Pancreas (tissue), 10 donors: ENCODE results near the gene RELCH. TPM values are rescaled to one million over a fixed set of nuclear protein-coding genes. Genes with fewer than 3 reads are reported as not detected.
A peak's percentile ranks its signal among the peaks of the same experiment; 100 is the strongest.

Source experiments
- ATAC-seq, 4 donors: fragments of 200-7000 bp; cut with Tn5 transposase; one replicate each; pipeline versions ENCODE4 v1.8.0 to v1.9.1; 2020; ENCODE audit warnings: mild to moderate bottlenecking in 4 of 4, moderate library complexity in 4 of 4
- DNase-seq, 6 donors: peaks; one replicate each; pipeline ENCODE4 v3.0.0-alpha.2; 2020
- FAIRE-seq: peaks from 2 replicates; lab custom pipeline; 2012; peaks lifted over from hg19 to GRCh38; lab: Jason Lieb, UNC
- H3K27ac ChIP-seq, 4 donors: fragments of 200-600 bp; sonication (generic); 1 replicate in 3 of 4; 2 replicates in 1 of 4; pipeline versions ENCODE4 v1.5.0 to v1.8.0; 2020
- H3K27me3 ChIP-seq, 4 donors: fragments of 200-600 bp; one replicate each; pipeline ENCODE4 v1.8.0; 2021
- H3K36me3 ChIP-seq, 3 donors: fragments of 200-600 bp; sonication (generic) in 1 of 3; one replicate each; pipeline versions ENCODE4 v1.5.0 to v1.8.0; 2020 to 2021
- H3K4me1 ChIP-seq, 3 donors: fragments of 200-600 bp; one replicate each; pipeline ENCODE4 v1.8.0; 2021
- H3K4me3 ChIP-seq, 4 donors: fragments of 200-600 bp; sonication (generic) in 2 of 4; one replicate each; pipeline versions ENCODE4 v1.5.0 to v1.8.0; 2020 to 2021
- H3K9me3 ChIP-seq, 4 donors: fragments of 200-600 bp; one replicate each; pipeline ENCODE4 v1.8.0; 2021
- WGBS, 2 donors: extraction: QIAGEN DNeasy Blood & Tissue Kit; methylation state at CpG; one replicate each; pipeline ENCODE4 v1.1.7; 2013; 5-methylcytosine and 5-hydroxymethylcytosine counted together
- intact Hi-C, 3 donors: fragments of 100-400 bp; cut with DNase I; formaldehyde crosslinking; loops; one replicate each; pipeline versions ENCODE4 v1.11.1 to v1.14.2; 2022
- polyA plus RNA-seq, 2 donors: library from polyadenylated mRNA; stranded (reverse); fragments of 200-250 nt; gene quantifications; one replicate each; pipeline ENCODE4 v1.2.3, GENCODE V29; 2013
- total RNA-seq, 6 donors: library from RNA; stranded (reverse); fragmentation: NEBNext Ultra II Directional in 4 of 6; extraction: Animal tissue kit (Norgen Biotek cat#: 25700) in 4 of 6; gene quantifications; one replicate each; pipeline versions ENCODE4 v1.2.1 to v1.2.4, GENCODE V29; 2021 to 2023
- TF ChIP-seq, protein P1 (sequence below), 4 donors: fragments of 200-600 bp; sonication (generic) in 3 of 4; IDR thresholded peaks; one replicate each; pipeline versions ENCODE4 v1.5.0 to v1.8.0; 2021; ENCODE audit warnings: antibody characterized with exemption in 4 of 4
- donor health status: healthy with polysubstance abuse.
- donor health status: DM: no; HTN: no; CAD: no; lungs with moderate emphysema.
- donor health status: DM: no; HTN: no; CAD: no.
- donor health status: control.
- donor health status: control.
- donor health status: Bipolar disorder and iron deficiency.
- donor health status: DM: yes; HTN: yes; CAD: no.
- donor health status: DM: no; HTN: no; CAD: no.
- donor health status: DM: no; HTN: no; CAD: no.
- donor health status: DM: yes; HTN: yes; CAD: no.

Gene RELCH
- total and polyA plus RNA-seq, 8 donors = 8.1 to 18.2 (median 12.6) TPM

DNA sequence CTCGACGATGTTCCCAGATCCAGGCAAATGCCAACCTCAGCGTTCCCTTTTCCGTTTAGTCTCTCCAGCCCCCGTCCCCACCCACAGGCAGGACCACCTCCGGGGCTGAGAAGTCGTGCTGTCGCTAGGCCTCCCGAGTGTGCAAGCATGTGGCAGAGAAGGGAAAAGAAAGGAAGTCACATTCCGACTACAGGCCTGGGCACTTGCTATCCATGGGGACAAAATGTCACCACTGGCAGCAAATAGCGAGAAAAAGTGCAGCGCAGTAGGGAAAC, 619 bp upstream of the RELCH start:
- H3K4me1 ChIP-seq = peaks cover 8 to 35% (median 28%) of the 10 kb centered on the region in 3 donors
- H3K9me3 ChIP-seq = no peaks in the 10 kb centered on the region
- FAIRE-seq (no peak), ATAC-seq (peak in 2 of 4 donors; percentile 20 to 24), DNase-seq (no peak)
- no peaks in the 10 kb centered on the region for H3K27me3 ChIP-seq
- no peaks in the 10 kb centered on the region for H3K36me3 ChIP-seq
- H3K4me3 ChIP-seq = peak overlapping the region; percentile 55 to 95 (median 62)
- 1% methylated on average over 12 of the region's 12 CpGs for WGBS, 2 donors
- TF ChIP-seq, protein P1, sequence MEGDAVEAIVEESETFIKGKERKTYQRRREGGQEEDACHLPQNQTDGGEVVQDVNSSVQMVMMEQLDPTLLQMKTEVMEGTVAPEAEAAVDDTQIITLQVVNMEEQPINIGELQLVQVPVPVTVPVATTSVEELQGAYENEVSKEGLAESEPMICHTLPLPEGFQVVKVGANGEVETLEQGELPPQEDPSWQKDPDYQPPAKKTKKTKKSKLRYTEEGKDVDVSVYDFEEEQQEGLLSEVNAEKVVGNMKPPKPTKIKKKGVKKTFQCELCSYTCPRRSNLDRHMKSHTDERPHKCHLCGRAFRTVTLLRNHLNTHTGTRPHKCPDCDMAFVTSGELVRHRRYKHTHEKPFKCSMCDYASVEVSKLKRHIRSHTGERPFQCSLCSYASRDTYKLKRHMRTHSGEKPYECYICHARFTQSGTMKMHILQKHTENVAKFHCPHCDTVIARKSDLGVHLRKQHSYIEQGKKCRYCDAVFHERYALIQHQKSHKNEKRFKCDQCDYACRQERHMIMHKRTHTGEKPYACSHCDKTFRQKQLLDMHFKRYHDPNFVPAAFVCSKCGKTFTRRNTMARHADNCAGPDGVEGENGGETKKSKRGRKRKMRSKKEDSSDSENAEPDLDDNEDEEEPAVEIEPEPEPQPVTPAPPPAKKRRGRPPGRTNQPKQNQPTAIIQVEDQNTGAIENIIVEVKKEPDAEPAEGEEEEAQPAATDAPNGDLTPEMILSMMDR (IDR thresholded peaks at IDR 0.05) = no peak
- H3K27ac ChIP-seq = peak overlapping the region; percentile 67 to 81 (median 77)
- intact Hi-C loops = loop anchor here in 1 of 3 donors (5.0 kb wide), 1 partner anchor 66 kb away; no protein-coding TSS in a partner anchor

GRCh38 chr18:62187543-62188510, 772 bp downstream of the RELCH start:
- Histone ChIP-seq H3K4me3 (peak overlapping the region; percentile 63 to 95 (median 94)), H3K27me3 (no peaks in the 10 kb centered on the region), H3K36me3 (no peaks in the 10 kb centered on the region), H3K4me1 (peaks cover 8 to 35% (median 28%) of the 10 kb centered on the region in 3 donors), H3K9me3 (no peaks in the 10 kb centered on the region), H3K27ac (peak overlapping the region; percentile 37 to 76 (median 73))
- 1% methylated on average over 53 to 54 of the region's 54 CpGs for WGBS, 2 donors
- peak; percentile 12 to 40 (median 24) for ATAC-seq
- TF ChIP-seq, protein P1 (IDR thresholded peaks at IDR 0.05) = no peak
- DNase-seq = peak; percentile 2 to 67 (median 32)
- no peak for FAIRE-seq
- intact Hi-C loops = loop anchor here in 1 of 3 donors (5.0 kb wide), 1 partner anchor 64 kb away; no protein-coding TSS in a partner anchor

- peak overlapping the region in 2 of 4 donors; percentile 63 to 95 for H3K4me3 ChIP-seq
- TF ChIP-seq, protein P1 (IDR thresholded peaks at IDR 0.05) = no peak
- 17 to 27% methylated on average over 2 of the region's 2 CpGs for WGBS, 2 donors
- DNase-seq (no peak), ATAC-seq (no peak), FAIRE-seq (no peak)
- intact Hi-C loops = loop anchor here in 1 of 3 donors (5.0 kb wide), 1 partner anchor 63 kb away; no protein-coding TSS in a partner anchor
- no peak overlapping the region for H3K27ac ChIP-seq
- H3K9me3 ChIP-seq = no peaks in the 10 kb centered on the region
- H3K4me1 ChIP-seq = peaks cover 8 to 28% (median 27%) of the 10 kb centered on the region in 3 donors
- H3K36me3 ChIP-seq = no peaks in the 10 kb centered on the region
- no peaks in the 10 kb centered on the region for H3K27me3 ChIP-seq
Measured at GRCh38 chr18:62189208-62189607, 2.2 kb downstream of the RELCH start.

DNA sequence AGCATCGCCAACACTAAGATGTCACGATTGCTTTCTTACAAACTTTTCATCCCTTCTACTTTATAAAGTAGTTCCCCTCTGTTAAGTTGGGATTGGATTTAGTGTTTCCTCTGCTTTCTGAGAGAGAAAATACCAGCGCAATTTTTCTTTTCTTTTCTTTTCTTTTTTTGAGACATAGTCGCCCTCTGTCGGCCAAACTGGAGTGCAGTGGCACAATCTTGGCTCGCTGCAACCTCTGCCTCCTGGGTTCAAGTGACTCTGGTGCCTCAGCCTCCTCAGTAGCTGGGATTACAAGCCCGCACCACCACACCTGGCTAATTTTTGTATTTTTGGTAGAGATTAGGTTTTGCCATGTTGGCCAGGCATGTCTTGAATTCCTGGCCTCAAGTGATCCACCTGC, 9.0 kb downstream of the RELCH start:
- no peaks in the 10 kb centered on the region for H3K27me3 ChIP-seq
- TF ChIP-seq, protein P1 (IDR thresholded peaks at IDR 0.05) = no peak
- no peaks in the 10 kb centered on the region for H3K9me3 ChIP-seq
- intact Hi-C loops = no loop called here
- DNase-seq (no peak), FAIRE-seq (no peak), ATAC-seq (no peak)
- no peak overlapping the region for H3K4me3 ChIP-seq
- 86 to 96% methylated on average over 7 of the region's 7 CpGs for WGBS, 2 donors
- H3K27ac ChIP-seq = no peak overlapping the region
- peaks cover 0 to 19% (median 4%) of the 10 kb centered on the region in 3 donors for H3K4me1 ChIP-seq
- no peaks in the 10 kb centered on the region for H3K36me3 ChIP-seq
